NCI-H1930 (cell line): ENCODE data around the gene MMP17.

ENCODE experiments used
- DNase-seq, 2 experiments: peaks; one replicate each; lab custom pipeline; 2025; lab: John Stamatoyannopoulos, UW

MMP17 gene

GRCh38 chr12:131830914-131831571 is 2.9 kb downstream of the MMP17 start:
- no peak for DNase-seq

GRCh38 chr12:131831635-131832041 is 3.4 kb downstream of the MMP17 start:
- DNase-seq = no peak

- peak; percentile 23 to 25 for DNase-seq
Measured at GRCh38 chr12:131832321-131833231, 4.4 kb downstream of the MMP17 start.

GRCh38 chr12:131833288-131833895 is 5.2 kb downstream of the MMP17 start:
- DNase-seq = no peak

GRCh38 chr12:131833896-131834641 is 5.9 kb downstream of the MMP17 start:
- peak in 1 of 2 experiments; percentile 26 for DNase-seq

- no peak for DNase-seq
Measured at GRCh38 chr12:131834798-131835615, 6.8 kb downstream of the MMP17 start.

GRCh38 chr12:131835616-131836171 is 7.5 kb downstream of the MMP17 start:
- no peak for DNase-seq

- no peak for DNase-seq
Measured at GRCh38 chr12:131836193-131836592, 8.0 kb downstream of the MMP17 start.

- no peak for DNase-seq
Measured at GRCh38 chr12:131836714-131837397, 8.7 kb downstream of the MMP17 start.

GRCh38 chr12:131840643-131841416 is 12.6 kb downstream of the MMP17 start:
- no peak for DNase-seq

GRCh38 chr12:131841547-131841946 is 13.4 kb downstream of the MMP17 start:
- no peak for DNase-seq

- no peak for DNase-seq
Measured at GRCh38 chr12:131842169-131842568, 14.0 kb downstream of the MMP17 start.

GRCh38 chr12:131843527-131843926 is 15.3 kb downstream of the MMP17 start:
- DNase-seq = no peak

- DNase-seq = no peak
Measured at GRCh38 chr12:131844140-131844539, 15.9 kb downstream of the MMP17 start.

GRCh38 chr12:131844656-131845055 is 16.5 kb downstream of the MMP17 start:
- no peak for DNase-seq

- no peak for DNase-seq
Measured at GRCh38 chr12:131845121-131845520, 16.9 kb downstream of the MMP17 start.

- no peak for DNase-seq
Measured at GRCh38 chr12:131847456-131847855, 19.3 kb downstream of the MMP17 start.

GRCh38 chr12:131848753-131849152 is 20.6 kb downstream of the MMP17 start:
- DNase-seq = no peak
